GM19099 (cell line): ENCODE measurements around the gene THRB.

Experiments used
- POLR2A ChIP-seq: IDR thresholded peaks from 3 replicates; pipeline ENCODE4 v1.6.1; 2011; ENCODE audit warnings: low read depth; ENCODE audit not compliant: insufficient read length; ENCODE audit errors: extremely low read depth

Gene THRB

DNA sequence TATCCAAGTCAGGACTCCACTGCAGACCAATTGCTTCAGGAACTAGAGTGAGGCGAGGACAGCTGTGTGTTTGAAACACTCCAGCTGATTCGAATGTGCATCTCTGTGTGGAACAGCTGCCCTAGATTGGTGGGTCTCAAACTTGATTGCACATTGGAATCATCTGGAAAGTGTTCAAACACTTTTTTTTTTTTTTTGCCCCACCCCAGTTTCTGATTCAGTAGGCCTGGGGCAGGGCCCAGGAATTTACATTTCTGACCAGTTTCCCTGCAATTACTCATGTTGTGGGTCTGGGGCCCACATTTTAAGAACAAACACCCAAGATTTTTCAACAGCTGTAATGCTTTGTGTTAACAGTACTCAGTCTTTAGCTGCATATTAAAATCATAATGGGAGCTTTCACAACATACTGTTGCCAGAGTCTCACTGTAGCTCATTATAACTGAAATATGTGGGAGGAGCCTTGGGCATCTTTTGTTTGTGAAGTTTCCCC lies 392.9 kb downstream of the THRB start:
- TF ChIP-seq POLR2A: no peak

DNA sequence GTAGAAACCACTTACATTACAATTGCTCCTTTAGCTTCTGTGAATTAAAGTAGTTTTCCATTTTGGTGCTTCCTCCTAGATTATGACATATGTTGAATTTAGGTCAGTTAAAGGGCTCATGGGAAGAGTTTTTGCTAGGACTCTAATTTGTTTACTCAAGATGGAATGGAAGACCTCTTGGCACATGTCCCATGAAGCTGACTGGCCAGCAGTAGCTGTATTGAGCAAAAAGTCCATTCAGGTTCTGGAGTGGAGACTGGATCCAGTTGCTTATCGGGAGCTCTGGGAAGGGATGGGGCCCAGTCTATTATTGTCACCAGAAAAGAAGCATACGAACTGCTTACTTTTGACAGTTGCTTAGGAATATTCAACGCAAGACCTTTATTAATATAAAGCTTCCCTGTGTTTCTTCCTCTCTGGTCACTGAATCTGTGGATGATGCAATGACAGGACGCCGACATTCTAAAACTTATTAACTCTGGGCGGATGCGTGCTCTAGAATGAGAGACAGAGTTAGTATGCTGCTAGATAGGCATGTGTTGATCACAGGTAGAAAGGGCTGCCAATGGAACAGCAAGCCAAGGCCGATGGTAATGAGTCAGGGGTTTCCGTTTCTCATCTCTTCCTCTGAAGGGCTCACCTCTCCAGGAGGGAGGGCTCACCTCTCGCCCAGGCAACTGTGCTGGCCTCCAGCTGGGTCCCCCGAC lies 393.8 kb downstream of the THRB start:
- no peak for TF ChIP-seq POLR2A

DNA sequence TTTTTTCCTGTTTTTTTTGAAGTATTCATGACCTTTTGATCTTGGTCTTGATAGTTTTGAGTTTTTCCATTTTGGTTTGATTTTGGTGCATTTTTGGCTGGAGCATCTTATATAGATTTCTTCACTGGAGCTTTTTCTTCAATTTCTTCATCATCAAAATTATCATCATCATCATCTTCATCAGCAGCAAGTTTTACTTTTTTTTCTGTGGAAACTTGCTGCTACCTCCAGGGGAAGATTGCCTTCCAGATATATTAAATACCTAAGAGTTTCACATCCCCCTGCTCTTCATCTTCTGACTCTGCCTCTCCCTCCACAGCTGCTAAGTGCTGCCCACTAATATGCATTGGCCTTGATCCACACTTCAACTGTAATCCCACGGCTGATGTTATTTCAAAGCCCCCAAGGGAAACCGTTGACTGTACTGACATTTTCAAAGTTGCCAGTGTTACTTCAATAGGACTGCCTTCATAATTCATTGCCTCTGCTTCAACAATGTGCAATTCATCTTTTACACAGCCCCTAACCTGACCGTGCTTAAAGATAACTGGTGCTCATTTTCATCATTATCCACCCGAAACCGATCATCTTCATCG lies 397.9 kb downstream of the THRB start:
- no peak for TF ChIP-seq POLR2A

DNA sequence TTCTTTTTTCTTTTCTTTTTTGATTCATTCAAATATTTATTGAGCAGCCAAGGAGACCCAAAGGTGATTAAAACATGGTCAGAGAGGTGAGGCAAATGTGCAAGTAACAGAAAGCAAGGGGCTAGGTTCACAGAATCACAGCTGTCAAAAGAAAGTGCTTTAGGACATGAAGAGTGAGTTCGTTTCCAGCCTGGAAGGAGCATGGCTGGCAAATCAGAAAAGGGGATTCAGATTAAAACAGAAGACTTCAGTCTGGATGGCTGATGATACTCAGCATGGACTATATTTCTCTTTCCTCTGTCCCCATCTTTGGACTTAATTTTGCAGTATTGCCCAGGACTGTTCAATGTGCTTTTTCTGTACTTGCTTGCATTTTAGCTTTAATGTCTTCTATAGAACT lies 398.4 kb downstream of the THRB start:
- no peak for TF ChIP-seq POLR2A

DNA sequence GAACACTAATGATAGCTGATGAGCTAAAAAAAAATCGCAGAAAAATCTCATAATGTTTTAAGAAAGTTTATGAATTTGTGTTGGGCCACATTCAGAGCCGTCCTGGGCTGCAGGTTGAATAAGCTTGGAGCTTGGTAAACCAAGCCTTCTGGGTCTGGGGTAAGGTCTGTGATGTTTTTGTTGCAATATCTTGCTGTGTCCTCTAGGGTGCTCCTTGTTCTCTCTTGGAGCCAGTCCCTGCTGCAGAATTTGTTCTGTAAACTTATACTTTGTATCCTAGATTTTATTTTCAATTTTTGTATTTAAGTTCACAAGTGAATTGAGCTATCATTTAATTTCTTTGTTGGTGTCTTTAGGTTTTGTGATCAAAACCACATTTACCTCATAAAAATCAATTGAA lies 405.9 kb downstream of the THRB start:
- no peak for TF ChIP-seq POLR2A

DNA sequence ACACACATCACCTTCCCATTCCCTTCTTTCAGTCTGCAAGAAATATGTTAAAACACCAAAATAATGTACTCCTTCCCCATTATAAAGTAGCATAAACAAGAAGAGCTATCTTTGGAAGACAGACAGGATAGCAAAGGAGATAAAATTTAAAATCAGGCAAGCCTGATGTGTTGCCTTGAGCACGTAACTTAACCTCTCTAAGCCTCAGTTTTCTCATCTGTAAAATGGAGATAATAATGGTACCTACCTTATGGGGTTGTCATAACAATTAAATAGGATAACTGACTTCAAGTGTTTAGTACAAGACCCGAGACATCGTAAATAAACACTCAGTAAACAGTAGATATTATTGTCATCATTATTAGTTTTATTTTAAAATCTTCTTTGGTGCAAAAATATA lies 407.2 kb downstream of the THRB start:
- TF ChIP-seq POLR2A: no peak

DNA sequence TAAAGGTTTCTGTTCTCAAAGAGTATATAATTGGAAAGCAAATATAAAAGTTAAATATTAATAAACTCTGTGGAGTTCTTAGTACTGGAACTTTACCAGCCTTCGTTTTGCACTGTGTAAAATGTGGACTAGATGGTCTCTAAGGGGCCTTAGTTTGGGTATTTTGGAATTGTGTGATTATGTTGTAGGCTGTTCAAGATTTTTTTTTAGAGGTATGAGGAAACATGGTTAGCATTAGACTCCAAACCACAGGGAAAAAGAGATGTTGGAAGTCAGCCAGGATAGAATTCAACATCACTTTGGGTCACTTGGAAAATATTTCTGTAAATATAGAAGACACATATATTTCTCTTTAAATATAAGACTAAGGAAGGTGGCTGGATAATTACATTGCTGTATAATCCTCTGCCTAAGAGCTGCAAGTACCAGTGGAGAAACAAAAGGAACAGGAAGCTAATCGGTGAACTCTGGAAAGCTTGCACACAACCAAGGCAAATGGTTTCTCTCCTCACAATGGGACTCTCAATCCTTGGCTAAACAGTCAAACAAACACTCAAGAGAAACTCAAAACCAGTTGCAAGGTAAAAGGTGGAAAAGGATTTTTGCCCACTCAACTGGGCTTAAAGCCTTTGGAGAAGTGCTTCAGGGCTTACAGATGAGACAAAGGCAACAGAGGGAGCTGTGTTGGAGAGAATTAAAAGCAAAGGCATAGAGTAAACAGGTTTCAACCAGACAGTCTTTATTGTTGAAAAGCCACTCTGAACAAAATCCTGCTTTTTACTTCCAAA lies 407.8 kb downstream of the THRB start:
- TF ChIP-seq POLR2A: no peak

DNA sequence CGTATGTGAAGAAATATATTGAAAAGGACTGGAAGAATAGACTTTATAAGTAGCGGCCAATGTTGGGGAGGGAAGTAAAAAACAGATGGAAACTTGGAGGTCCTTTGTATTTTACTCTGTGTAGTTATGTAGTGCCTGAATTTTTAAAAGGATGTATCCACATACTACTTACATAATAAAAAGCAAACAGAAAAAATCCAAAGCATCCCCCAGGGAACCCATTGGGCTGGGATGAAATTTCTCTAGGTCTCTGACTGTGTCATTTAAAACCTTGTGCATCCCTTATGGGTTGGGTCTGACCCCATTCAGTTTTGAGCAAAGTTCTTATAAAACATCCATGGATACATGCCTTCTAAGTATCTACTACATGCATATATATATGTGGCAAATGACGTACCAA lies 408.4 kb downstream of the THRB start:
- TF ChIP-seq POLR2A: no peak

DNA sequence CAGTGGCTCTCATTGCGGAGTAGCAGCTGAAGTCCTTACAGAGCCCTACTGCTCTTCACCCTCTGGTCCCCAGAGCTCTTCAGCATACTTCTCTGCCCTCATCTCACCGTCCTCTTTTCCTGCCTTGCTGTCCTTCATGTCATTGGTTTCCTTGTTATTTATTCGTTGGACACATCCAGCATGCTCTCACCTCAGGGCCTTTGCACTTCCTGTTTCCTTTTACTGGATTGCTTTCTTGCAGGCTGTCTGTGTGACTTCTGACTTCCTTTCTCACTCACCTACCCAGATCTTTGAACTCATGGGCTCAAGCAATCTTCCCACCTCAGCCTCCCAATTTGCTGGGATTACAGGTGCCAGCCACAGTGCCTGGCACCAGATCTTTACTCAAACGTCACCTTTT lies 422.5 kb downstream of the THRB start:
- TF ChIP-seq POLR2A: no peak

DNA sequence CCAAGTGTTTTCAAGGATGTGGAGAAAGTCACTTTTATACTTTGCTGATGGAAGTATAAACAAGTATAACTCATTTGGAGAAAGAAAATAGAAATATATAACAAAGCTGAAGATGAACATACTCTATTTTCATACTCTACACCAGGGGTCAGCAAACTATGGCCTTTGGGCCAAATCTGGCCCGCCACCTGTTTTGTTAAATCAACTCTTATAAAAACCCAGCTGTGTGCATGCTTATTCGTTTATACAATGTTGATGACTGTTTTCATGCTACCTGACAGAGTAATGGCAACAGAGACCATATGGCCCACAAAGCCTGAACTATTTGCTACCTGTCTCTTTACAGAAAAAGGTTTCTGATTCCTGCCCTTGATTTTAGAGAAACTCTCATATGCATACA lies 425.6 kb downstream of the THRB start:
- TF ChIP-seq POLR2A: no peak

DNA sequence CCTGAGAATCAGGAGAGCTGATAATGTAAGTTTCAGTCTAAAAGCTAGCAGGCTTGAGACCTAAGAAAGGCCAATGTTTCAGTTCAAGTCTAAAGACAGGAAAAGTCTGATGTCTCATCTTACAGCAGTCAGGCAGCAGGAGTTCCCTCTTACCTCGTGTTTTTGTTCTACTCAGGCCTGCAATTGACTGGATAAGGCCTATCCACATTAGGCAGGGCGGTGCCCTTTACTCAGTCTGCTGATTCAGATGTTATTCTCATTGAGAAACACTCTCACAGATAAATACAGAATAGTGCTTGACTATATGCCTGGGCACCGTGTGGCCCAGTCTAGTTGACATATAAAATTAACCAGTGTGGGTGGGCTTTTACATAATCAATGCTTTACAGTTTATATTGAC lies 427.2 kb downstream of the THRB start:
- no peak for TF ChIP-seq POLR2A
